D721Med (cell line): ENCODE results near the gene ID2.

Experiments used
- DNase-seq: peaks from one replicate; pipeline ENCODE4 v3.0.0; 2011; ENCODE audit warnings: low spot score; ENCODE audit not compliant: insufficient read length
- FAIRE-seq: peaks from 2 replicates; lab custom pipeline; 2011; peaks lifted over from hg19 to GRCh38; lab: Jason Lieb, UNC
- CTCF ChIP-seq: IDR thresholded peaks from 2 replicates; pipeline ENCODE4 v1.5.1; 2012; ENCODE audit warnings: mild to moderate bottlenecking, control low read depth; ENCODE audit not compliant: insufficient read depth; ENCODE audit errors: missing control alignments

The ID2 gene

GRCh38 chr2:8661235-8661634 is 20.6 kb upstream of the ID2 start:
- TF ChIP-seq CTCF = no peak
- FAIRE-seq (no peak), DNase-seq (no peak)

DNA sequence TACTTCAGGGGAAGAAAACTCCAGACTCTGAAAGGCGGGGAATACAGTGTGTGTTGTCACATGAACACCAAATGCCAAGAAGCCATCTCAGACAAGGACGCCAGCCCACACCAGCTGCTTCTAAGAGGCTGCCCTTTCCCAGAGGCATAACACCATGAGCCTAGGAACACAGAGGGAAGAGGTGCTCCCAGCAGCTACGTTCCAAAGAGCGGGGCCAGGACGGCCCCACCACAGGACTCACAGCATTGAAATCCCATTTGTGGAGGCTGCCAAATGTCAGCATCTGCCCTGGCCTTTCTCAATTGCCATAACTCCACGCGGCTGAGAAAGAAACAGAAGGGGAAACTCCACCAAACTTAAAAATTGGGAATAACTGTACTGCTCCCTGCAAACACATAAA is 20.1 kb upstream of the ID2 start:
- DNase-seq = no peak
- no peak for FAIRE-seq
- no peak for TF ChIP-seq CTCF

DNA sequence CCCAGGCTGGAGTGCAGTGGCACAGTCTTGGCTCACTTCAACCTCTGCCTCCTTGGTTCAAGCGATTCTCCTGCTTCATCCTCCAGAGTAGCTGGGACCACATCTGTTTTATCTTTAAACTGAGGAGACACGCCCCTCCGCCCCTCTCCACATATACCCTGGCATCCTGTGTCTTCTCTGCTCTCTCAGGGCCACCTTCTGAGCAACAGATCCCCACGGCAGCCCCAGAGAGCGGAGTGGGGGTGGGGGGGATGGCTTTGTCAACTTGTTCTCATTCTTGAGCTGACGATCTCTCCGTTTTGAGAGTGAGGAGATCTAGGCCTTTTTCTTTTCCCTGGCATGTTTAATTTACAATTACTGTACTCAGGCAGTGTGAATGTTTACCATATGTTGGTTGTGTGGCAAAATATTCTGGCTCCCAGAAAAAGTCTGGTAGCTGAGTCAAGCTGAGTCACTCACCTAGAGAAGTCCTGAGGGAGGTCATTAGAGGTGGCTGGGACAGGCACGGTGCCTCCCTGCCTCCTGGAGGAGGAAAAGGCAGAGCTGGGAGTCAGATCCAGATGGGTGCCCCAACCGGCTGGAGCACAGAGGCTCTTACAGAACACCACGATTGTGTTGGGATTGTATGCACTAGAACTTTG is 19.5 kb upstream of the ID2 start:
- TF ChIP-seq CTCF = no peak
- DNase-seq (no peak), FAIRE-seq (no peak)

- no peak for TF ChIP-seq CTCF
- FAIRE-seq (no peak), DNase-seq (no peak)
Measured at GRCh38 chr2:8663997-8664396, 17.9 kb upstream of the ID2 start.

DNA sequence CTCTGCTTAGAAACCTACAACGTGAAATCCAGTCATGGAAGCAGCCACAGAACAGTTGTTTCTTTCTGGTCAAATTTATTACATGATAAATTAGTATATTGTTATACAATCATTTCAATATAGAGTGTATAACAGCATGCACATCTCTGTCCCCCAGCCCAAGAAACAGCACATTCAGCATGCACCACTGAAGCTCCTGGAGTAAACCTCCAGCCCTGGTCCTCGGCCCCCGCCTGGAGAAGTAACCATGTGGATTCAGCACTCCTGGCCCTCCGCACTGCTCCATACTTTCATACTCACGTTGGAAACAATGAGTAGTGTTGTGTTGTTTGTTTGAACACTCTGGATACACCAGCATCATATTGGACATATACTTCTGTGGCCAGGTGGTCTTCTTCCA is 15.3 kb upstream of the ID2 start:
- FAIRE-seq (no peak), DNase-seq (no peak)
- TF ChIP-seq CTCF = no peak

GRCh38 chr2:8667896-8668512 is 13.9 kb upstream of the ID2 start:
- FAIRE-seq (no peak), DNase-seq (no peak)
- no peak for TF ChIP-seq CTCF

- no peak for DNase-seq
- TF ChIP-seq CTCF = no peak
- FAIRE-seq = no peak
Measured at GRCh38 chr2:8669157-8669817, 12.6 kb upstream of the ID2 start.
